ENCODE results near the gene UBN1. TPM values are rescaled to one million over a fixed set of nuclear protein-coding genes. Genes with fewer than 3 reads are reported as not detected.

Gene UBN1
- total and polyA plus RNA-seq, 2 donors (not counting 3 experiments of a cell fraction or from before 2014, with no cell fraction given), result 26.0 to 44.8 TPM

GRCh38 chr16:4888428-4889135, 41.3 kb downstream of the UBN1 start:
- dilution Hi-C loops (cut with MboI; ENCODE audit: extremely low pct_ligation_motif_present, low sequenced_read_pairs) (no loop called here), intact Hi-C loops (cut with micrococcal nuclease) (no loop called here)
- H3K79me2 ChIP-seq (ENCODE audit: control insufficient read depth, insufficient read depth, low read length), result no peaks in the 10 kb centered on the region
- no peak overlapping the region for H3K27ac ChIP-seq (ENCODE audit: insufficient read depth, low read depth, low read length)
- H2AFZ ChIP-seq (ENCODE audit: low read depth, low read length), result no peak overlapping the region
- no peak overlapping the region for H3K4me3 ChIP-seq (replicated peaks in 1 of 3; ENCODE audit: insufficient read depth in 1 of 3, low read depth in 1 of 3, low read length in 3 of 3)
- H3K4me1 ChIP-seq (ENCODE audit: control insufficient read depth, extremely low read depth, insufficient read depth, low read length), result no peaks in the 10 kb centered on the region
- no peaks in the 10 kb centered on the region for H3K9me3 ChIP-seq (replicated peaks; ENCODE audit: control insufficient read depth, insufficient read depth, low read length)
- POLR2A ChIA-PET, result no interaction called here
- CTCF ChIA-PET, result interaction anchor here (0.8 to 2.1 kb wide), 2 partner anchors 11 to 68 kb away, joined by 3 to 10 read pairs; no protein-coding TSS in a partner anchor
- no peaks in the 10 kb centered on the region for H3K27me3 ChIP-seq (ENCODE audit: control insufficient read depth in 2 of 2, insufficient read depth in 2 of 2, low read length in 2 of 2)
- H3K4me2 ChIP-seq (ENCODE audit: insufficient read depth, low read length), result no peak overlapping the region
- FAIRE-seq, result no peak
- DNase-seq (ENCODE audit: low read depth, low spot score), result no peak
- H4K20me1 ChIP-seq (replicated peaks; ENCODE audit: control insufficient read depth, extremely low read depth, insufficient read depth, low read length), result no peaks in the 10 kb centered on the region
- no TSS peak for BruUV-seq (replicated peaks)
- H3K36me3 ChIP-seq (ENCODE audit: control insufficient read depth in 2 of 2, extremely low read depth in 1 of 2, insufficient read depth in 2 of 2, low read length in 2 of 2), result peaks cover under 1 to 28% of the 10 kb centered on the region in 2 experiments
- H3K9ac ChIP-seq (replicated peaks; ENCODE audit: extremely low read depth, insufficient read depth, low read length), result no peak overlapping the region
- H3K9me1 ChIP-seq (replicated peaks; ENCODE audit: control insufficient read depth, extremely low read depth, insufficient read depth, low read length), result no peaks in the 10 kb centered on the region
- no peak for TF ChIP-seq GATA2 (IDR thresholded peaks at IDR 0.05; ENCODE audit: insufficient read depth, insufficient read length, low read depth, low read length)
- TF ChIP-seq FOS (IDR thresholded peaks at IDR 0.05; ENCODE audit: borderline replicate concordance, insufficient read depth, low read length), result no peak
- TF ChIP-seq CTCF (IDR thresholded peaks at IDR 0.05; ENCODE audit: extremely low read depth in 1 of 2, insufficient read depth in 1 of 2, low read depth in 1 of 2, low read length in 2 of 2), result no peak
- no peak for TF ChIP-seq MAX (IDR thresholded peaks at IDR 0.05; ENCODE audit: insufficient read depth, insufficient read length)
- no peak for TF ChIP-seq POLR2A (IDR thresholded peaks at IDR 0.05; ENCODE audit: low read depth, low read length)
- no peak for TF ChIP-seq MYC (IDR thresholded peaks at IDR 0.05; ENCODE audit: low read depth, low read length)
- no peak for TF ChIP-seq EZH2 (IDR thresholded peaks at IDR 0.05; ENCODE audit: borderline replicate concordance, low read depth, low read length, severe bottlenecking)
- TF ChIP-seq POLR2AphosphoS5 (IDR thresholded peaks at IDR 0.05; ENCODE audit: insufficient read depth, low read depth, low read length), result no peak
- no peak for TF ChIP-seq JUN (IDR thresholded peaks at IDR 0.05; ENCODE audit: borderline replicate concordance, insufficient read depth, insufficient read length, low read depth)

Measured in endothelial cell of umbilical vein (primary cell).